GM12891 (cell line): ENCODE results near the gene ADCY5.

ENCODE experiments used
- DNase-seq: peaks from one replicate; pipeline ENCODE4 v3.0.0; 2011; ENCODE audit warnings: low spot score; ENCODE audit not compliant: insufficient read length
- FAIRE-seq: peaks from 2 replicates; lab custom pipeline; 2011; peaks lifted over from hg19 to GRCh38; lab: Jason Lieb, UNC
- PAX5 ChIP-seq: IDR thresholded peaks from 2 replicates; pipeline ENCODE4 v1.6.1; 2011; ENCODE audit warnings: low read length, moderate library complexity, mild to moderate bottlenecking; ENCODE audit not compliant: insufficient read depth, severe bottlenecking
- POLR2A ChIP-seq: IDR thresholded peaks from 2 replicates; pipeline ENCODE4 v1.6.1; 2011; ENCODE audit warnings: low read depth, low read length, control low read depth
- POLR2AphosphoS5 ChIP-seq: IDR thresholded peaks from 2 replicates; pipeline ENCODE4 v1.6.1; 2011; ENCODE audit warnings: low read depth, low read length, control low read depth
- POU2F2 ChIP-seq: IDR thresholded peaks from 2 replicates; pipeline ENCODE4 v1.6.1; 2011; ENCODE audit warnings: low read depth, mild to moderate bottlenecking, control low read depth, low read length, moderate library complexity
- SPI1 ChIP-seq: IDR thresholded peaks from 2 replicates; pipeline ENCODE4 v1.6.1; 2011; ENCODE audit warnings: low read depth, low read length, control low read depth
- TAF1 ChIP-seq: IDR thresholded peaks from 2 replicates; pipeline ENCODE4 v1.6.1; 2011; ENCODE audit warnings: low read depth, low read length, control low read depth

ADCY5 gene

GRCh38 chr3:123383091-123384053 lies 65.5 kb downstream of the ADCY5 start:
- DNase-seq (no peak), FAIRE-seq (no peak)
- no peak for TF ChIP-seq PAX5
- no peak for TF ChIP-seq POLR2A
- TF ChIP-seq POU2F2, result no peak
- TF ChIP-seq SPI1, result no peak

DNA sequence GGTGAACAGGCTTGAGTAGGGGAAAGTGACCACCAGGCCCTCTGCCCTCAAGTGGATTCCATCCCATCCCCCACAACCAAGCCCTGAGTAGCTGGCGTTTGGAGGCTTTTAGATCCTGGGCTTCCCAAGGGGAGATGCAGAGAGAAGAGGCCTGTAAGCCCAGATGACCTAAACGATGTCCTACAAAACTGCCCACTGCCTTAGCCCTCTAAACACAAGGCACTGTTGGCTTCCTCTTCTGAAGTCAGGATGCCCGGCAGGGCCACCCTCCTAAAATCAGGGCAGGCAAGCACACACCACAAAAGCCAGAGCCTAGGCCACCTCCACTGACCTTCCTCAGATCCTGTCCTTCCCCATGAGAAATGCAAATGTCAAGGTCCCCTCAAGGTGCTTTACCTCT lies 68.6 kb downstream of the ADCY5 start:
- no peak for FAIRE-seq
- TF ChIP-seq POLR2AphosphoS5 (no peak), POU2F2 (no peak), TAF1 (no peak), POLR2A (no peak), PAX5 (no peak), SPI1 (no peak)

DNA sequence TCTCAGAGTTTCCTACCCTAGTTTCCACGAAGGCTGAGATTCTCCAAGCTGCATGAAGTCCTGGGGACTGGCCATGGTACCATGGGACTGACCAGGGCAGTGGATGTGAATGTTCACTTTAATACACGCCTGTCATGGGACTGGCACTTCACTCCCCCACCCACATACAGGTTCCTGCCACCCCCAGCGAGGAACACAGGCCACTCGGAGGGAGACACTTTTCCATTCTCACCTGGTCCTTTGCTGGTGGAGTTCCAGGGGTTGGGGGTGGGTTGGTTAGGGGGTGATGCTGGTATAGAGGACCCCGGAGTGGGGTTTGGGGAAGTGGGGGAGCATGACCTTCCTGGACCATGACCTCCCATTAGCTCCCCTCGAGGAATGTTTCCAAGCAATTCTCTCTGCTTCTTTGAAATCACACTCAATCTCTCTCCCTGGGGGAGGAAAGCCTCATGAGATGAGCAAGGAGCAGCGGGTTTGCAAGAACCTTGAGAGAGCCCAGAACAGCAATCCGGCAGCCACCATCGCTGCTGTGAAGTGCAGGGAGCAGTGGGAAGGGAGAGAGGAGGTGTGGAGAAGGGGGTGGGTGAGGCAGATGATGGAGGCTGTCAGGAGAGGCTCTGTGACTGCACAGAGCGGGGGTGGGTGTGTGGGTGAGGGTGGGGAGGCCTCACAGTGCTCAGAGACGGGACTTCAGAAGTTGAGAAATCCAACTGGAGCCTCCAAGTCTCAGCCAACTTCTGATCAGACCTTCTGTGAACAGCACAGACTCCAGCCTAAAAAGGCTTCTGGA lies 69.7 kb downstream of the ADCY5 start:
- DNase-seq (no peak), FAIRE-seq (no peak)
- TF ChIP-seq TAF1, result no peak
- no peak for TF ChIP-seq POU2F2
- TF ChIP-seq POLR2AphosphoS5, result no peak
- no peak for TF ChIP-seq PAX5
- no peak for TF ChIP-seq SPI1
- TF ChIP-seq POLR2A, result no peak

More for the DNA sequence above, 68.6 kb downstream of the ADCY5 start:
- no peak for DNase-seq

DNA sequence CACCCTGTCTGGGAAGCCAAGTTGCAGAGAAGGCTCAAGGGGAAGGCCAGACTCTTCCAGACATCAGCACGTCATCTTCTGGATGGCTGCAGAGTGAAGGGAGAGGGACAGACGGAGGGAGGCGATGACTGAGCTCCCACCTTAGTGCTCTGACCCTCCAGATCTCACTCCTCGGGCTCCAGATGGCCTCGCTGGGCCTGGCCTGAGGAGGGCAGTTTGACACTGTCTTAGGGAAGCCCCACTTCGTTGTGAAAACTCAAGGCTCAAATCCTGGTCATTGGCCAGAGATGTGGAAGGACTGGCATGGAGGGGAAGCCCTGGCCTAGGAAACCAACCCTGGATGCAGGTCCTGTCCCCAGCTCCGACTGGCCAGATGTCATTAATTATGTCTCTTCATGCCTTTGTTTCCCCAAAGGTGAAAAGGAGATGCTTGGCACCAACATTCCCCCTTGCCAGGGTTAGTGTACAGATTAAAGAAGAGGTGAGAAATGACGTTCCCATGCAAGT lies 70.4 kb downstream of the ADCY5 start:
- FAIRE-seq, result no peak
- TF ChIP-seq POLR2AphosphoS5 (no peak), TAF1 (no peak), POU2F2 (no peak), POLR2A (no peak), SPI1 (no peak), PAX5 (no peak)

DNA sequence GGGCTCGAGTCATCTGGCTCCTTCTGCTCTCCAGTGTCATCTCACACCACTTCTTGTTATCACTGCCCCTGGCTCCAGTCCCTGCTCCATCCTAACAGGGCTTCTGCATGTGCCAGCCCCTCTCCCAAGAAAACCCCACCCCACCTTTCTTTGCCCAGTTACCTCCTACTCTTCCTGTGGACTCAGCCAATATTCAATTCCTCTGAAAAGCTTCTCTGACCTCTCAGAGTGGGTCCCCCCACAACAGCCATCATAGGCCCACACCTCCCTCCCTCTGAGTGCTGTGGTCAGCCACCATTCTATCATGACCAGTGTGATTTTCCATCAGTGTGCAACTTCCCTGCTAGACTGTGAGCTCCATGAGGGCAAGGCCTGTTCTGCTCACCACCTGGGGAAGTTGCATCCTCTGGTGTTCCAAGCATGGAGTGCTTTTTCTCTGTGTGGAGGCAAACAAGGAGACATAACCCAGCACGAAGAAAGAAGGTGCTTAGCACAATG lies 71.6 kb downstream of the ADCY5 start:
- FAIRE-seq (no peak), DNase-seq (no peak)
- TF ChIP-seq POLR2A, result no peak
- no peak for TF ChIP-seq POLR2AphosphoS5
- no peak for TF ChIP-seq SPI1
- no peak for TF ChIP-seq POU2F2
- no peak for TF ChIP-seq PAX5
- no peak for TF ChIP-seq TAF1

More for the DNA sequence above, 70.4 kb downstream of the ADCY5 start:
- no peak for DNase-seq

DNA sequence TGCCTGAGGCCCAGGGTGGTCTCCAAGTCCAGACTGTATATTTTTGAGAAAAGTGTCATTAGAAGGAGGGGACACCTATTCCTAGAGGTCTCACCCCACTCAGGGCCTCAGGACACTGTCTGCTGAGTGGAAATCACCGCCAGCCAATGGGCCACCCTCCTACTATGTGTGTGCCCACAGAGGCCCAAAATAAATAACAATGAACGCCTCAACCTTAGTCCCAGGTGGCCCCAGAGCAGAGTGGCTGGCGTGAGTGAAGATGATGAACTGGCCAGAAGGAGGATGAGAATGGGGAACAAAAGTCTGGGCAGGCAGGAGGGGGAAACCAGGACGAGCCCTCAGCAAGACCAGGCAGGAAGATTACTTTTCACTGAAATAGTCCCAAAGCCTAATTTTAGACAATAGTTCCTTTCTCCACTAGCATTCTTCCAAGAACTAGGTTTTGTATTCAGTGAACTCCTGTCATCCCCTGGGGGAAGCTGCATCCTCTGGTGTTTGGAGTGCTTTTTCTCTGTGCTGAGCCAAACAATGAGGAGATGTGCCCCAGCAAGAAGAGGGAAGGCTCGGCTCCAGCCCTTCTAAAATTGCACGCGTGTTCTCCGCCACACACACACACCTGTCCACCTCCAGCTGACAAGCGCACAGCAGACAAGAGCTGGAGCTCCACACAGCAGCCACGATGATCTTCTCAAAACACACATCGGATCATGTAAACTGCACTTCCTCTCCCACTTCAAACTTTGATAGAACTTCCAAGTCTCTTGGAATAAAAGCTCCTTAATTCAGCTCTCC lies 72.2 kb downstream of the ADCY5 start:
- no peak for DNase-seq
- FAIRE-seq, result no peak
- TF ChIP-seq POU2F2 (no peak), PAX5 (no peak), POLR2A (no peak), POLR2AphosphoS5 (no peak), TAF1 (no peak), SPI1 (no peak)

- no peak for TF ChIP-seq SPI1
- TF ChIP-seq POU2F2, result no peak
- TF ChIP-seq PAX5, result no peak
- TF ChIP-seq POLR2A, result no peak
- TF ChIP-seq TAF1, result no peak
- DNase-seq (no peak), FAIRE-seq (no peak)
Measured at GRCh38 chr3:123375014-123375940, 73.6 kb downstream of the ADCY5 start.

DNA sequence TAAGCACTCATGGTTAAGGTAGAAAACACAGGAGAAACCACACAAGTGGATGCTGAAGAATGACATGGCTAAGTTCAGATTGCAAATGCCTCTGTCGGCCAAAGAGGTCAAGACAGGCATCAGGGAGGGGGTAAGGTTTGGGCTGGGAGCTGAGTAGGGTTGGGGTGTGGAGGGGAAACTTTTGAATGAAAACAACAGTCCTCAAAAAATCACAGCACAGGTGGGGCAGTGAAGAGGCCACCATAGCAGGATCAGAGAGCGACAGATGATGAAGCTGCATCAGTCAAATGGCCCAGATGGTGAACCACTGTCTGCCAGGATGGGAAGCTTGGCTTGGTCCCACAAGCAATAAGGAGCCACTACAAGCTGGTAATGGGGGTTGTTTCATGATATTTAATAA lies 74.9 kb downstream of the ADCY5 start:
- no peak for FAIRE-seq
- no peak for DNase-seq
- TF ChIP-seq PAX5, result no peak
- TF ChIP-seq TAF1, result no peak
- no peak for TF ChIP-seq POLR2AphosphoS5
- TF ChIP-seq SPI1, result no peak
- no peak for TF ChIP-seq POLR2A
- TF ChIP-seq POU2F2, result no peak
